HG03575 (cell line): ENCODE results near the gene AMN.

Experiments
- ATAC-seq: cut with Tn5 transposase; IDR thresholded peaks from one replicate; pipeline ENCODE4 v1.9.1; 2021; ENCODE audit not compliant: unreplicated experiment, insufficient number of reproducible peaks, low FRiP score; ENCODE audit errors: extremely low read depth

The AMN gene

GRCh38 chr14:102909462-102909861, 13.0 kb upstream of the AMN start:
- no peak for ATAC-seq

GRCh38 chr14:102909911-102910310, 12.6 kb upstream of the AMN start:
- no peak for ATAC-seq

- no peak for ATAC-seq
Measured at GRCh38 chr14:102910442-102910841, 12.0 kb upstream of the AMN start.

GRCh38 chr14:102911541-102911951, 10.9 kb upstream of the AMN start:
- ATAC-seq, result no peak

- no peak for ATAC-seq
Measured at GRCh38 chr14:102911991-102912761, 10.3 kb upstream of the AMN start.

- ATAC-seq, result no peak
Measured at GRCh38 chr14:102913341-102914211, 8.9 kb upstream of the AMN start.

- no peak for ATAC-seq
Measured at GRCh38 chr14:102914474-102915291, 7.8 kb upstream of the AMN start.

GRCh38 chr14:102915292-102916110, 7.0 kb upstream of the AMN start:
- no peak for ATAC-seq

- no peak for ATAC-seq
Measured at GRCh38 chr14:102916347-102917055, 6.0 kb upstream of the AMN start.

- ATAC-seq, result no peak
Measured at GRCh38 chr14:102917056-102917385, 5.4 kb upstream of the AMN start.

- no peak for ATAC-seq
Measured at GRCh38 chr14:102917469-102918211, 4.8 kb upstream of the AMN start.

GRCh38 chr14:102918438-102918837, 4.0 kb upstream of the AMN start:
- no peak for ATAC-seq

- no peak for ATAC-seq
Measured at GRCh38 chr14:102920273-102920997, 2.0 kb upstream of the AMN start.

- no peak for ATAC-seq
Measured at GRCh38 chr14:102920998-102921304, 1.5 kb upstream of the AMN start.

GRCh38 chr14:102923201-102923924, 900 bp downstream of the AMN start:
- ATAC-seq, result no peak

- no peak for ATAC-seq
Measured at GRCh38 chr14:102923925-102924486, 1.5 kb downstream of the AMN start.
